Measurements from ENCODE around the gene CCDC88C. TPM values are rescaled to one million over a fixed set of nuclear protein-coding genes. Genes with fewer than 3 reads are reported as not detected.

CCDC88C gene
- total RNA-seq, 1 experiment from 2014 or later = 29.8 TPM

DNA sequence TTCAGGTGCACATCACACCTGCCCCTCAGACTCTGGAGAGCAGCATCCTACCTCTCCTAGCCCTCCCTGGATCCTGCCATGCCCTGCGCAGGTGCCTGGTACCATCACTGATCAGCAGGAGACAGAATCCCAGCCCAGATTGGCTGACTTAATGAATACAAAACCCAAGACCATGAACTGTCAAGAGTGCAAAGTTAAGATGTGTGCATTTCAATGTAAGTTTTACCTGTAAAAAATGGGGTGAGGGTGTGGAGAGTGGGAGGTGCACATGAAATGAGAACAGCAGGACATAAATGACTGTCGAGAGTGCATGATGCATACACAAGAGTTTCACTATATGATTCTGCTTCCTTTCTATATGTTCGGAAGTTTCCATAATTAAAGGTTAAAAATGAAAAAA, 115.2 kb downstream of the CCDC88C start:
- BruUV-seq (replicated peaks) = no TSS peak
- no peaks in the 10 kb centered on the region for H3K4me1 Mint-ChIP-seq (ENCODE audit: low read depth, unreplicated experiment)
- Histone ChIP-seq H3K4me3 (ENCODE audit: low read depth, low read length) (no peak overlapping the region), H3K9me3 (no peaks in the 10 kb centered on the region), H3K36me3 (ENCODE audit: control insufficient read depth, insufficient read depth, low read length) (peaks cover 2% of the 10 kb centered on the region; the same call in 1 of the 2 replicates), H3K27me3 (replicated peaks; ENCODE audit: control insufficient read depth, insufficient read depth, low read length) (no peaks in the 10 kb centered on the region), H3K4me1 (no peaks in the 10 kb centered on the region)
- POLR2A ChIA-PET = no interaction called here
- no peak for DNase-seq
- TF ChIP-seq CTCF (IDR thresholded peaks at IDR 0.05; ENCODE audit: insufficient read depth in 1 of 2, low read depth in 1 of 2, low read length in 1 of 2, severe bottlenecking in 1 of 2, unreplicated experiment in 1 of 2) = no peak
- H3K9me3 Mint-ChIP-seq (ENCODE audit: unreplicated experiment) = no peaks in the 10 kb centered on the region
- H3K4me3 Mint-ChIP-seq (ENCODE audit: unreplicated experiment) = no peak overlapping the region
- no peak overlapping the region for H3K27ac Mint-ChIP-seq (ENCODE audit: unreplicated experiment)
- peaks cover 25% of the 10 kb centered on the region for H3K36me3 Mint-ChIP-seq (ENCODE audit: insufficient read depth, unreplicated experiment)
- CTCF ChIA-PET = no interaction called here
- intact Hi-C loops (cut with micrococcal nuclease; ENCODE audit: unreplicated experiment) = no loop called here
- H3K27me3 Mint-ChIP-seq (ENCODE audit: insufficient read depth, unreplicated experiment) = no peaks in the 10 kb centered on the region

DNA sequence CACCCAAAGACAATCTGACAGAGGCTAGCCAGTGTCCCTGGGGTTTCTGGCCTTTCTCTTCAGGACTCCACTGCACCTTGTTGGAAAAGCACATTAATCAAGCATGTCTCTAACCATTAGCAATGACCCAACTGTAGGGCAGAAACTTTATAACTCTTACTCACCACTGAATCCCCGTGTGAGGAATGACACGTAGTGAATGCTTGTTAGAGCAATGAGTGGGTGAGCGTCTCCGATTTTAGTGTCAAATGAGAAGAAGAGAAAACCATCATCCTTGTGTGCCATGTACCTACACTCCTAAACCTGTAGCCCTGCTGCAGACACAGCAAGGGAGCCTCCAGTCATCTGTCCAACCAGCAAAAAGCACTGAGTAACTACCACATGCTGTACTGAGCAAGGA, 116.7 kb downstream of the CCDC88C start:
- H3K27me3 ChIP-seq (replicated peaks; ENCODE audit: control insufficient read depth, insufficient read depth, low read length) = no peaks in the 10 kb centered on the region
- ChIA-PET CTCF (no interaction called here), POLR2A (no interaction called here)
- no TSS peak for BruUV-seq (replicated peaks)
- DNase-seq = no peak
- H3K36me3 ChIP-seq (ENCODE audit: control insufficient read depth, insufficient read depth, low read length) = no peaks in the 10 kb centered on the region; the same call in 1 of the 2 replicates
- no peaks in the 10 kb centered on the region for H3K9me3 Mint-ChIP-seq (ENCODE audit: unreplicated experiment)
- H3K4me3 ChIP-seq (ENCODE audit: low read depth, low read length) = no peak overlapping the region
- H3K27ac Mint-ChIP-seq (ENCODE audit: unreplicated experiment) = no peak overlapping the region
- peaks cover 24% of the 10 kb centered on the region for H3K36me3 Mint-ChIP-seq (ENCODE audit: insufficient read depth, unreplicated experiment)
- H3K9me3 ChIP-seq = no peaks in the 10 kb centered on the region
- no peaks in the 10 kb centered on the region for H3K4me1 ChIP-seq
- no peak for TF ChIP-seq CTCF (IDR thresholded peaks at IDR 0.05; ENCODE audit: insufficient read depth in 1 of 2, low read depth in 1 of 2, low read length in 1 of 2, severe bottlenecking in 1 of 2, unreplicated experiment in 1 of 2)
- no peaks in the 10 kb centered on the region for H3K27me3 Mint-ChIP-seq (ENCODE audit: insufficient read depth, unreplicated experiment)
- no peaks in the 10 kb centered on the region for H3K4me1 Mint-ChIP-seq (ENCODE audit: low read depth, unreplicated experiment)
- intact Hi-C loops (cut with micrococcal nuclease; ENCODE audit: unreplicated experiment) = no loop called here
- H3K4me3 Mint-ChIP-seq (ENCODE audit: unreplicated experiment) = no peak overlapping the region

GRCh38 chr14:91300283-91300895, 117.2 kb downstream of the CCDC88C start:
- CTCF ChIA-PET = no interaction called here
- DNase-seq = no peak
- intact Hi-C loops (cut with micrococcal nuclease; ENCODE audit: unreplicated experiment) = no loop called here
- H3K4me1 Mint-ChIP-seq (ENCODE audit: low read depth, unreplicated experiment) = no peaks in the 10 kb centered on the region
- H3K27me3 Mint-ChIP-seq (ENCODE audit: insufficient read depth, unreplicated experiment) = no peaks in the 10 kb centered on the region
- H3K36me3 Mint-ChIP-seq (ENCODE audit: insufficient read depth, unreplicated experiment) = peaks cover 24% of the 10 kb centered on the region
- no TSS peak for BruUV-seq (replicated peaks)
- H3K27ac Mint-ChIP-seq (ENCODE audit: unreplicated experiment) = no peak overlapping the region
- no peak for TF ChIP-seq CTCF (IDR thresholded peaks at IDR 0.05; ENCODE audit: insufficient read depth in 1 of 2, low read depth in 1 of 2, low read length in 1 of 2, severe bottlenecking in 1 of 2, unreplicated experiment in 1 of 2)
- Histone ChIP-seq H3K4me3 (ENCODE audit: low read depth, low read length) (no peak overlapping the region), H3K9me3 (no peaks in the 10 kb centered on the region), H3K36me3 (ENCODE audit: control insufficient read depth, insufficient read depth, low read length) (no peaks in the 10 kb centered on the region; the same call in 1 of the 2 replicates), H3K4me1 (no peaks in the 10 kb centered on the region), H3K27me3 (replicated peaks; ENCODE audit: control insufficient read depth, insufficient read depth, low read length) (no peaks in the 10 kb centered on the region)
- H3K9me3 Mint-ChIP-seq (ENCODE audit: unreplicated experiment) = no peaks in the 10 kb centered on the region
- POLR2A ChIA-PET = no interaction called here
- H3K4me3 Mint-ChIP-seq (ENCODE audit: unreplicated experiment) = no peak overlapping the region
